ENCODE measurements around the gene ETFB. TPM values are rescaled to one million over a fixed set of nuclear protein-coding genes. Genes with fewer than 3 reads are reported as not detected.

The ETFB gene
- total and polyA plus RNA-seq, 9 of the 15 experiments (the other 6 are each of a cell fraction or from before 2014, with no cell fraction given), result 18.1 to 143 (median 96.1) TPM

- no peak for TF ChIP-seq ZC3H4 (CRISPR knock-in tag; IDR thresholded peaks at IDR 0.05; ENCODE audit: borderline replicate concordance)
- TF ChIP-seq ZNF449 (CRISPR knock-in tag; IDR thresholded peaks at IDR 0.05), result no peak
- TF ChIP-seq RAD21 (CRISPR knock-in tag; conservative IDR thresholded peaks at IDR 0.05 in 1 of 2, IDR thresholded peaks at IDR 0.05 in 1 of 2), result peak in 1 of 2 experiments; percentile 5; a peak in 1 of 4 replicates
- TF ChIP-seq ZNF436 (CRISPR knock-in tag; IDR thresholded peaks at IDR 0.05), result no peak
- peak; percentile 85 for TF ChIP-seq PKNOX1 (IDR thresholded peaks at IDR 0.05)
- 0 out of 2 replicates have a peak, but pooled peaks have one; percentile 42 for TF ChIP-seq ELF1 (tag; IDR thresholded peaks at IDR 0.05)
- TF ChIP-seq RAD51 (IDR thresholded peaks at IDR 0.05; ENCODE audit: borderline replicate concordance, low read depth), result no peak
- TF ChIP-seq ZBTB9 (CRISPR knock-in tag; IDR thresholded peaks at IDR 0.05), result no peak; the same call in 1 of the 2 replicates
- TF ChIP-seq NFIX (CRISPR knock-in tag; IDR thresholded peaks at IDR 0.05; ENCODE audit: low read depth), result no peak
- TF ChIP-seq PHF20 (IDR thresholded peaks at IDR 0.05; ENCODE audit: partially characterized antibody), result peak; percentile 78
- TF ChIP-seq FIP1L1 (IDR thresholded peaks at IDR 0.05; ENCODE audit: low read depth, low read length, poor library complexity, severe bottlenecking), result peak; percentile 50
- no peak for TF ChIP-seq TEAD1 (CRISPR knock-in tag; IDR thresholded peaks at IDR 0.05)
- TF ChIP-seq CTCF (IDR thresholded peaks at IDR 0.05 in 2 of 3, conservative IDR thresholded peaks at IDR 0.05 in 1 of 3; ENCODE audit: insufficient read depth in 2 of 3, low read depth in 1 of 3, low read length in 3 of 3), result peak in 1 of 3 experiments; percentile 1; a peak in 1 of 6 replicates
- no peak for TF ChIP-seq YBX1 (IDR thresholded peaks at IDR 0.05)
- TF ChIP-seq MYNN (IDR thresholded peaks at IDR 0.05), result peak; percentile 8; the same call in 1 of the 2 replicates
- no peak for TF ChIP-seq MYNN (CRISPR knock-in tag; IDR thresholded peaks at IDR 0.05)
- peak; percentile 88 for TF ChIP-seq GABPB1 (CRISPR knock-in tag; IDR thresholded peaks at IDR 0.05)
- peak; percentile 15 for TF ChIP-seq MEIS2 (IDR thresholded peaks at IDR 0.05; ENCODE audit: partially characterized antibody)
- no peak for TF ChIP-seq ZNF699 (CRISPR knock-in tag; IDR thresholded peaks at IDR 0.05; ENCODE audit: insufficient replicate concordance)
Observed at GRCh38 chr19:51367565-51368365, 1.6 kb upstream of the ETFB start (continued).

Data from K562 (cell line).